ENCODE measurements around the gene KCNA2.

The KCNA2 gene

DNA sequence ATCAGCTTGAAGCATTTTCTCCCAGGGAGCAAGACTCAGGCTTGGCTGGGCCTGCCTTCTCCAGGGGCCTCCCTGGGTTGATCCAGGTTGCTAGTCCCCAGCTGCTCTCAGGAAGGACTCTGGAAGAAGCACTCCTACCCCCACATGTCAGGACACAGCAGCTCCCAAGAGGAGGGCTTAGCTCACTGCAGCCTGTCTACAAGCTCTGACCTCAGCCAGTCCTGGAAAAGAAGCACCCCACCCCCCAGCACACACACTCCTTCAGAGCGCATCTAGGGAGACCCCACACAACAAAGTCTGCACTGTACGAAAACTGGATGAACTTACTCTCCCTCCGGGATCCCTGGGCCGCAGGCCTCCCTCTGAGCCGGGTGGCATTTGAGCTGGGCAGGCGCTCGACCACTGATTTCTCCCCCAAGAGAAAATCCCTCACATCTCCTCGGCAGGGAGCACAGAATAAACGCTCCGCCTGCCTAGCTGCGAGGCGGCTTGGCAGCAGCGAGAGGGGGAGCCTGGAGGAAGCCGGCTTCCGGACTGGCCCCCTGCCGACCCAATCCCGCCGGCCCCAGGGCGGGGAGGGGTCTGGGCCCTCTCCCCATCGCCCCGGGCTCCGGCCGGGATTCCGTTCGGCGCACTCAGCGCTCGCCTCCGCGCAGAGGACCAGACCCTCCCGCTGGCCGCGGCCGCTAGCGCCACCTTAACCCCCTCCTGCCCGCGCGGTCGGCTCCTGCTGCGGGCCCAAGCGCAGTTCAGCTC, at the start of gene KCNA2 (continued):
- TF ChIP-seq ZBTB21 (tag by site-specific recombination; IDR thresholded peaks at IDR 0.05) = no peak
- TF ChIP-seq ZNF138 (tag by site-specific recombination; IDR thresholded peaks at IDR 0.05; ENCODE audit: borderline replicate concordance) = no peak
- TF ChIP-seq, protein P1, sequence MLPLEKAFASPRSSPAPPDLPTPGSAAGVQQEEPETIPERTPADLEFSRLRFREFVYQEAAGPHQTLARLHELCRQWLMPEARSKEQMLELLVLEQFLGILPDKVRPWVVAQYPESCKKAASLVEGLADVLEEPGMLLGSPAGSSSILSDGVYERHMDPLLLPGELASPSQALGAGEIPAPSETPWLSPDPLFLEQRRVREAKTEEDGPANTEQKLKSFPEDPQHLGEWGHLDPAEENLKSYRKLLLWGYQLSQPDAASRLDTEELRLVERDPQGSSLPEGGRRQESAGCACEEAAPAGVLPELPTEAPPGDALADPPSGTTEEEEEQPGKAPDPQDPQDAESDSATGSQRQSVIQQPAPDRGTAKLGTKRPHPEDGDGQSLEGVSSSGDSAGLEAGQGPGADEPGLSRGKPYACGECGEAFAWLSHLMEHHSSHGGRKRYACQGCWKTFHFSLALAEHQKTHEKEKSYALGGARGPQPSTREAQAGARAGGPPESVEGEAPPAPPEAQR (tag by site-specific recombination; IDR thresholded peaks at IDR 0.05) = no peak
- no peak for TF ChIP-seq ZNF10 (tag by site-specific recombination; IDR thresholded peaks at IDR 0.05)
- TF ChIP-seq SP2 (tag by site-specific recombination; IDR thresholded peaks at IDR 0.05) = peak; percentile 48
- no peak for TF ChIP-seq ZNF585B (tag by site-specific recombination; IDR thresholded peaks at IDR 0.05)
- TF ChIP-seq ZFHX2 (tag by site-specific recombination; conservative IDR thresholded peaks at IDR 0.05) = no peak
- no peak for TF ChIP-seq ZBTB1 (tag by site-specific recombination; IDR thresholded peaks at IDR 0.05)
- TF ChIP-seq ZNF19 (tag by site-specific recombination; IDR thresholded peaks at IDR 0.05; ENCODE audit: low read depth) = no peak
- TF ChIP-seq ZNF324 (tag by site-specific recombination; IDR thresholded peaks at IDR 0.05) = no peak
- no peak for TF ChIP-seq ZNF157 (tag by site-specific recombination; IDR thresholded peaks at IDR 0.05)
- TF ChIP-seq, protein P2, sequence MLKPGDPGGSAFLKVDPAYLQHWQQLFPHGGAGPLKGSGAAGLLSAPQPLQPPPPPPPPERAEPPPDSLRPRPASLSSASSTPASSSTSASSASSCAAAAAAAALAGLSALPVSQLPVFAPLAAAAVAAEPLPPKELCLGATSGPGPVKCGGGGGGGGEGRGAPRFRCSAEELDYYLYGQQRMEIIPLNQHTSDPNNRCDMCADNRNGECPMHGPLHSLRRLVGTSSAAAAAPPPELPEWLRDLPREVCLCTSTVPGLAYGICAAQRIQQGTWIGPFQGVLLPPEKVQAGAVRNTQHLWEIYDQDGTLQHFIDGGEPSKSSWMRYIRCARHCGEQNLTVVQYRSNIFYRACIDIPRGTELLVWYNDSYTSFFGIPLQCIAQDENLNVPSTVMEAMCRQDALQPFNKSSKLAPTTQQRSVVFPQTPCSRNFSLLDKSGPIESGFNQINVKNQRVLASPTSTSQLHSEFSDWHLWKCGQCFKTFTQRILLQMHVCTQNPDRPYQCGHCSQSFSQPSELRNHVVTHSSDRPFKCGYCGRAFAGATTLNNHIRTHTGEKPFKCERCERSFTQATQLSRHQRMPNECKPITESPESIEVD (tag by site-specific recombination; IDR thresholded peaks at IDR 0.05) = no peak
- no peak for TF ChIP-seq SCRT1 (tag by site-specific recombination; IDR thresholded peaks at IDR 0.05; ENCODE audit: borderline replicate concordance)
- TF ChIP-seq, protein P3, sequence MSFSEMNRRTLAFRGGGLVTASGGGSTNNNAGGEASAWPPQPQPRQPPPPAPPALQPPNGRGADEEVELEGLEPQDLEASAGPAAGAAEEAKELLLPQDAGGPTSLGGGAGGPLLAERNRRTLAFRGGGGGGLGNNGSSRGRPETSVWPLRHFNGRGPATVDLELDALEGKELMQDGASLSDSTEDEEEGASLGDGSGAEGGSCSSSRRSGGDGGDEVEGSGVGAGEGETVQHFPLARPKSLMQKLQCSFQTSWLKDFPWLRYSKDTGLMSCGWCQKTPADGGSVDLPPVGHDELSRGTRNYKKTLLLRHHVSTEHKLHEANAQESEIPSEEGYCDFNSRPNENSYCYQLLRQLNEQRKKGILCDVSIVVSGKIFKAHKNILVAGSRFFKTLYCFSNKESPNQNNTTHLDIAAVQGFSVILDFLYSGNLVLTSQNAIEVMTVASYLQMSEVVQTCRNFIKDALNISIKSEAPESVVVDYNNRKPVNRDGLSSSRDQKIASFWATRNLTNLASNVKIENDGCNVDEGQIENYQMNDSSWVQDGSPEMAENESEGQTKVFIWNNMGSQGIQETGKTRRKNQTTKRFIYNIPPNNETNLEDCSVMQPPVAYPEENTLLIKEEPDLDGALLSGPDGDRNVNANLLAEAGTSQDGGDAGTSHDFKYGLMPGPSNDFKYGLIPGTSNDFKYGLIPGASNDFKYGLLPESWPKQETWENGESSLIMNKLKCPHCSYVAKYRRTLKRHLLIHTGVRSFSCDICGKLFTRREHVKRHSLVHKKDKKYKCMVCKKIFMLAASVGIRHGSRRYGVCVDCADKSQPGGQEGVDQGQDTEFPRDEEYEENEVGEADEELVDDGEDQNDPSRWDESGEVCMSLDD (tag by site-specific recombination; IDR thresholded peaks at IDR 0.05) = 0 out of 2 replicates have a peak, but pooled peaks have one; percentile 13
- TF ChIP-seq ZNF561 (tag by site-specific recombination; IDR thresholded peaks at IDR 0.05; ENCODE audit: borderline replicate concordance) = peak; percentile 54; the same call in 1 of the 2 replicates
- TF ChIP-seq, protein P4, sequence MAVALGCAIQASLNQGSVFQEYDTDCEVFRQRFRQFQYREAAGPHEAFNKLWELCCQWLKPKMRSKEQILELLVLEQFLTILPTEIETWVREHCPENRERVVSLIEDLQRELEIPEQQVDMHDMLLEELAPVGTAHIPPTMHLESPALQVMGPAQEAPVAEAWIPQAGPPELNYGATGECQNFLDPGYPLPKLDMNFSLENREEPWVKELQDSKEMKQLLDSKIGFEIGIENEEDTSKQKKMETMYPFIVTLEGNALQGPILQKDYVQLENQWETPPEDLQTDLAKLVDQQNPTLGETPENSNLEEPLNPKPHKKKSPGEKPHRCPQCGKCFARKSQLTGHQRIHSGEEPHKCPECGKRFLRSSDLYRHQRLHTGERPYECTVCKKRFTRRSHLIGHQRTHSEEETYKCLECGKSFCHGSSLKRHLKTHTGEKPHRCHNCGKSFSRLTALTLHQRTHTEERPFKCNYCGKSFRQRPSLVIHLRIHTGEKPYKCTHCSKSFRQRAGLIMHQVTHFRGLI (tag by site-specific recombination; IDR thresholded peaks at IDR 0.05) = no peak
- TF ChIP-seq ZNF354C (tag by site-specific recombination; IDR thresholded peaks at IDR 0.05; ENCODE audit: borderline replicate concordance, low read depth) = no peak
- no peak for TF ChIP-seq REPIN1 (tag by site-specific recombination; IDR thresholded peaks at IDR 0.05; ENCODE audit: low read depth)
- no peak for TF ChIP-seq MEIS1 (CRISPR knock-in tag; IDR thresholded peaks at IDR 0.05; ENCODE audit: borderline replicate concordance)
- TF ChIP-seq ZNF629 (tag by site-specific recombination; IDR thresholded peaks at IDR 0.05) = no peak
- TF ChIP-seq ZNF140 (tag by site-specific recombination; IDR thresholded peaks at IDR 0.05) = no peak
- TF ChIP-seq, protein P5, sequence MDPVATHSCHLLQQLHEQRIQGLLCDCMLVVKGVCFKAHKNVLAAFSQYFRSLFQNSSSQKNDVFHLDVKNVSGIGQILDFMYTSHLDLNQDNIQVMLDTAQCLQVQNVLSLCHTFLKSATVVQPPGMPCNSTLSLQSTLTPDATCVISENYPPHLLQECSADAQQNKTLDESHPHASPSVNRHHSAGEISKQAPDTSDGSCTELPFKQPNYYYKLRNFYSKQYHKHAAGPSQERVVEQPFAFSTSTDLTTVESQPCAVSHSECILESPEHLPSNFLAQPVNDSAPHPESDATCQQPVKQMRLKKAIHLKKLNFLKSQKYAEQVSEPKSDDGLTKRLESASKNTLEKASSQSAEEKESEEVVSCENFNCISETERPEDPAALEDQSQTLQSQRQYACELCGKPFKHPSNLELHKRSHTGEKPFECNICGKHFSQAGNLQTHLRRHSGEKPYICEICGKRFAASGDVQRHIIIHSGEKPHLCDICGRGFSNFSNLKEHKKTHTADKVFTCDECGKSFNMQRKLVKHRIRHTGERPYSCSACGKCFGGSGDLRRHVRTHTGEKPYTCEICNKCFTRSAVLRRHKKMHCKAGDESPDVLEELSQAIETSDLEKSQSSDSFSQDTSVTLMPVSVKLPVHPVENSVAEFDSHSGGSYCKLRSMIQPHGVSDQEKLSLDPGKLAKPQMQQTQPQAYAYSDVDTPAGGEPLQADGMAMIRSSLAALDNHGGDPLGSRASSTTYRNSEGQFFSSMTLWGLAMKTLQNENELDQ (tag by site-specific recombination; IDR thresholded peaks at IDR 0.05; ENCODE audit: low read depth) = no peak
- 0 out of 2 replicates have a peak, but pooled peaks have one; percentile 36 for TF ChIP-seq ZSCAN30 (tag by site-specific recombination; IDR thresholded peaks at IDR 0.05)
- TF ChIP-seq ZNF776 (tag by site-specific recombination; IDR thresholded peaks at IDR 0.05; ENCODE audit: borderline replicate concordance) = no peak
- no peak for TF ChIP-seq ZBTB8A (tag by site-specific recombination; IDR thresholded peaks at IDR 0.05)
- no peak for TF ChIP-seq ZNF626 (tag by site-specific recombination; IDR thresholded peaks at IDR 0.05)
- no peak for TF ChIP-seq ZNF501 (tag by site-specific recombination; IDR thresholded peaks at IDR 0.05)
- TF ChIP-seq ZNF510 (tag by site-specific recombination; IDR thresholded peaks at IDR 0.05; ENCODE audit: insufficient replicate concordance) = no peak
- no peak for TF ChIP-seq ZFP69B (tag by site-specific recombination; IDR thresholded peaks at IDR 0.05)
- no peak for TF ChIP-seq ZNF202 (tag by site-specific recombination; IDR thresholded peaks at IDR 0.05; ENCODE audit: borderline replicate concordance)
